ENCODE results near the gene CDHR5.
"Not testable (repeated sequence)": the region's sequence is repeated elsewhere in the genome, so short reads cannot be mapped to it uniquely, and the experiment has no call there.

CDHR5 gene, protein sequence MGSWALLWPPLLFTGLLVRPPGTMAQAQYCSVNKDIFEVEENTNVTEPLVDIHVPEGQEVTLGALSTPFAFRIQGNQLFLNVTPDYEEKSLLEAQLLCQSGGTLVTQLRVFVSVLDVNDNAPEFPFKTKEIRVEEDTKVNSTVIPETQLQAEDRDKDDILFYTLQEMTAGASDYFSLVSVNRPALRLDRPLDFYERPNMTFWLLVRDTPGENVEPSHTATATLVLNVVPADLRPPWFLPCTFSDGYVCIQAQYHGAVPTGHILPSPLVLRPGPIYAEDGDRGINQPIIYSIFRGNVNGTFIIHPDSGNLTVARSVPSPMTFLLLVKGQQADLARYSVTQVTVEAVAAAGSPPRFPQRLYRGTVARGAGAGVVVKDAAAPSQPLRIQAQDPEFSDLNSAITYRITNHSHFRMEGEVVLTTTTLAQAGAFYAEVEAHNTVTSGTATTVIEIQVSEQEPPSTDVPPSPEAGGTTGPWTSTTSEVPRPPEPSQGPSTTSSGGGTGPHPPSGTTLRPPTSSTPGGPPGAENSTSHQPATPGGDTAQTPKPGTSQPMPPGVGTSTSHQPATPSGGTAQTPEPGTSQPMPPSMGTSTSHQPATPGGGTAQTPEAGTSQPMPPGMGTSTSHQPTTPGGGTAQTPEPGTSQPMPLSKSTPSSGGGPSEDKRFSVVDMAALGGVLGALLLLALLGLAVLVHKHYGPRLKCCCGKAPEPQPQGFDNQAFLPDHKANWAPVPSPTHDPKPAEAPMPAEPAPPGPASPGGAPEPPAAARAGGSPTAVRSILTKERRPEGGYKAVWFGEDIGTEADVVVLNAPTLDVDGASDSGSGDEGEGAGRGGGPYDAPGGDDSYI

DNA sequence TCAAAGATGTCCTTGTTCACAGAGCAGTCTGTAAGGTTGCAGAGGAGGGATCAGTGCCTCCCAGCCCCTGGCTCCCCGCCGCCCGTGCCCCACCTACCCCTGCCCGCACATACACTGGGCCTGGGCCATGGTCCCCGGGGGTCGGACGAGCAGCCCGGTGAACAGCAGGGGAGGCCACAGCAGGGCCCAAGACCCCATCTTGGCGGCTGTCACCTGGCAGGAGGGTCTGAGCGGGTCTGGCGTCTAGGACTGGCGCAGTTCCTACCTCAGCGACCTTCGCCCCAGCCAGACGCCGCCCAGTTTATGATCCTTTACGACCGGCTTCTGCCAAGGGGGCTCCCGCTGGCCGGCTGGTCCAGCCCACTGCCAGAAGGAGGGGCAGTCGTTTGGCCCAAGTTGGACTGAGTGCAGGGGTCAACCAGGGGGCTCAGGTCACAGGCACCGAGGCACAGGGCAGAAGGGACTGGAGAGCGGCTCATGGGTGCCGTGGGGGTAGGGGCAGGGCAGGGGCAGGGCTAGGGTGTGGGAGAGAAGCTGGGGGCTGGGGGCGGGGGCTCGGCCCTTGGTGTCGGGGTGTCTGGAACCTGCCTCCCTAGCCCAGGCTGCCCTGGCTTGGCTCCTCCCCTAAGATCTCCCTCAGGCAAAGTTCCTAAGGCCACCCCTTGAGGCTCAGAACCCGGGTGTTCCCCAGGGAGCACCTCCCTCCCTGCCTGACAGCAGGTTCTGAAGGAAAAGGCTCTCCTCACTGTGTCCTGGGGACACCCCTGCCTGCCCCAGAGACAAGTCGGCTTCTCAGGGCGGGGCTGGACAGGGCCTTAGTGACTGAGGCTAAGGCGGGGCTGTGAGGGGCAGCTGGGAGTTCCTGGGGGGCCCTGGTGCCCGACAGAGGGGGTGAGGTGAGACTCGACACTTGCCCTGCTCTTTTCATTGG, at the start of gene CDHR5:
CDHR5 (minus strand) TSS at position 251 of the 931 bp plus-strand sequence; CDS start at position 198, 53 bp downstream.
- no peak for DNase-seq (ENCODE audit: low read depth)

DNA sequence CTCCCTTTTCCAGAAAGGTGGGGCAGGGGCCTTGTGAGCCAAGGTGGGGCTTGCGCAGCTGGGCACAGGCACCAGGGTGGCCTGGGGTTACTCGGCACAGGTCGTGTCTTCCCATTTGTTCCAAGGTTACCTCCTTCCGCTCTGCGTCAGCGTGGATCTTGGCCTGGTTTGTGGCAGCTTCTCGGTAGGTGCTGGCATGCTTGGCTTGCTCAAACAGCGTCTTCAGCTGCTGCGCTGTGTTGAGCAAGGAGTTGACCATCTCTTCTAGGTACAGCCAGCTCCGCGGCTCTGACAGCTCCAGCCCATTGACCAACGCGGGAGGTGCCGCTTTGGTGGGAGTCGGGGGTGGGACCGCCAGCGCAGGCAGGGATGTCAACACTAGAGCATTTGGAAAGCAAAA, 49.7 kb upstream of the CDHR5 start:
- DNase-seq (ENCODE audit: low read depth): no peak

DNA sequence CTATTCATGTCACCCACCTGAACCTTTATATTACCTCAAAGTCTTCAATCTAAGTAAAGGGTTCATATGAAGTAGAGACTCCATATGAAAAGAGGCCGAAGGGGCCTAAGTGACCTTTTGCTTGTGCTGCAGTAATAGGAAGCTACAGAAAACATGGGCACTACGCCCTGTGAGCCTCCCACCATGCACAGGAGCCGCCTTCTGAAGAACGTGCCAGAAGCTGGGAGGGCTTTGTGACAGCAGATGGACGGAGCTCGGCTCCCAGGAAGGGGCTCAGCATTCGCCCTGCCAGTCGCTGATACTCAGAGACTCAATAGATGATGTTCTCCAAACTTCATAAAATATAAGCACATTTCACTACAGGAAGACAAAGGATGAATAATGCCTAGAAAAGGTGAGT, 49.1 kb upstream of the CDHR5 start:
- DNase-seq (ENCODE audit: low read depth): no peak

DNA sequence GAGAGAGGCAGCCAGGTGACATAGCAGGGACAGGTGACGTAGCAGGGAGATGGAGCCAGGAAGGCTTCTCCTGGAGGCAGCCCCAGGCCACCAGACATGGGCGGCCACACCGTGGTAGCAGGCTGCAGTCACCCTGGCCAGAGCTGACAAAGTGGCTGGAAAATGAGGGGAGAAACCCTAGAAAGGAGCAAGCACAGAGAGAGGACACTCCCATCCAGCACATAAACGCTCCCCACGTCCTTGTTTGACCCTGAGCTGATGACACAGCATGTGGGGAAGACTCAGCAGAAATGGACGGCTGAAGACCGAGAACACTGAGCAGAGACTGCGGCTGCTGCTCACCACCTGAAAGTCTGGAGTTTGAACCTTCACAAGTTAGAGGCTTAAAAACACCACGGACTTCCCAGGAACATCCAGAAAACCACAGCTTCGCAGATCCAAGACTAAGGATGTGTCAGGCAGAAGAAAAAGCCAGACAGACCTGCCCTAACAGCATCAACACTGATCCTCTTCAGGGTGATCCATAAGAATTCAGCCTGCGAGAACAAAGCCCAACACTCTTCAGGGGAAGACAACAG, 41.0 kb upstream of the CDHR5 start:
- peak; percentile 55 for DNase-seq (ENCODE audit: low read depth)

DNA sequence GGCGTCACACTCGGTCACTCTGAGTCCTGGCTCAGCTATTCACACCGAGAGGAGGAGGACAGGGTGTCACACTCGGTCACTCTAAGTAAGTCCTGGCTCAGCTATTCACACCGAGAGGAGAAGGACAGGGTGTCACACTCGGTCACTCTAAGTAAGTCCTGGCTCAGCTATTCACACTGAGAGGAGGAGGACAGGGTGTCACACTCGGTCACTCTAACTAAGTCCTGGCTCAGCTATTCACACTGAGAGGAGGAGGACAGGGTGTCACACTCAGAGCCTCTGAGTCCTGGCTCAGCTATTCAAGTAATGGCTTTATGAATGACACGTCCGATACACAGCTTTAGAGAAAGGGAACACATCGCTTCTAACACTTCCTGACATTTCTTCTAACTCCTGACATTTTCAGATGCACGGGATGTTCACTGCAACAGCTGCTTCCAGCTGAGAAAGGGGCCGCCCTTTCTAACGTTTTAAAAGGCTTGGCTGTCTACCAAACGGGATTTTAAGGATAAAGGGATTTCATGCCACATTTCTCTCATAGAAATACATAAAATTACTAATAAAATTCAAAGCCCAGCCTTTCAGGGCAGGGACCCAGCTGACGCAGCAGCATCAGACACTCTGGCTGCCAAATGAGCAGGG, 40.4 kb upstream of the CDHR5 start:
- no peak for DNase-seq (ENCODE audit: low read depth)

DNA sequence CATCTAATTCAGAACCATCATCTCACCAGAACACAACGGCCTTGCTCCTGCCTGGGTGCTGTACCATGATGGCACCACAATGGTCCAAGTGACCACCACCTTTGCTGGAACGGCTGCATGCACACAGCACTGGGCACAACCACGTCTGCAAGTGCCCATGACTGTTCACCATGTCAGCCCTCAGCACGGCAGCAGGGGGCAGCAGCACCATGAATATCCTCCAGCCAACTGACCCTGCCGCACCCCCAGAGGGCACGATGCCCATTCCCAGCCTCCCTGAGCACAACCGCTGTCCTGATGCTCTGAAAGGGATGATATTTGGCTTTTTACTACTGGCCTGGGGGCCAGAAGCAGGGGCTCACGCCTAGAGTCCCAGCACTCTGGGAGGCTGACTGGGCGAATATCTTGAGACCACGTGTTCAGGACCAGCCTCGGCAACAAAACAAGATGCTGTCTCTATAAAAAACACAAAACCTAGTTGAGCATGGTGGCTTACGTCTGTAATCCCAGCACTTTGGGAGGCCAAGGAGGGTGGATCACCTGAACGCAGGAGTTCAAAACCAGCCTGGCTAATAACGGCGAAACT, 38.0 kb upstream of the CDHR5 start:
- DNase-seq (ENCODE audit: low read depth): no peak

DNA sequence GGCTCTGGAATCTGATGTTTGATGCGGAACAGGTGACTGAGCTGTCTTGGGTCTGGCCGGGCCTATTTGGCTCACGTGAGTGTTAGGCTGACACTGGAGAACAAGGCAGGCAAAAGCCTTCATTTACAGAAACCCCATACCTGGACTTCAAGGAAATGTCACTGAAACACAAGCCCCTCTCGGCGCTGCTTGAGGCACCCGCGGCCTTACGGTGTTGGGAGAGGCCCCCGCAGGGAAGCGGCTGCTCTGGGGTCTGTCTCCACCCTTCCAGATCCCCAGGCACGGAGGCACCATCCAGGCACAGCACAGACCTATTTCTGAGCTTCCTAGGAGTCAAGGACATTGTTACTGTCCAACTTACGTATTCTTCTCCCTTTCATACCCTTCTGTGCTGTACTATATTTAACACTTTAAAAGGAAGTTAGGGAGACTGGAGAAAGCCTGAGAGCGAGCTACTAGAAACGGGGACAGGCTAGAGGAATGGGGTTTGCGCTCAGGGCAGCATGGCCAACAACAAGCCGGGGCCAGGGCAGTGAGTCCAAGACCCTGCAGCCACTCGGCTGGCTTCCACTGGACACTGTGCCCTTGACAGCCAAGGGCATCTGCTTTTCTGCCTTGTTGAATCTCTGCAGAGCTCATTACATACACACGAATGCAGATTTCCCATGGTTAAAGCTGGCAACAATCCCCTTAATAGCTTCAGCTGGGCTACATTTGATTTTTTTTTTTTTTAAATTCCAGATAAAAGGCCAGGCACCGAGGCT, 36.1 kb upstream of the CDHR5 start:
- no peak for DNase-seq (ENCODE audit: low read depth)

DNA sequence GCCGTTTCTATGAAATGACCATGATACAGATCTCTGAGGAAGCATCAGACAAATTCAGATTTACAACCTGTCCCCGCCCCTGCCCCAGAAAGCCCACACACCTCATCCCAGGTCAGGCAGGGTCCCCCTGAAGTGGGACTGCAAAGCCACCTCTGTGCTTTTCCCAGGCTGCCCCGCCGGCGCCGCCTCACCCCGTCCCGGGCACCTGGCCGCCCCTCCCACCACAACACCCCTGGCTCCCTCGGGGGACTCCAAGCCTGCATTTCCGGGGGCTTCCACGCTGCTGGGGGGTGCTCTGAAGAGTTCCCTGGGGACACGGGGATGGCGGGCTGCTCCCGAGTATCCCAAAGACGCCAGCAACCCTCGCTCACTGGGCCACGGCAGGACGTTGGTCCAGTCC, 35.5 kb upstream of the CDHR5 start:
- DNase-seq (ENCODE audit: low read depth): no peak

DNA sequence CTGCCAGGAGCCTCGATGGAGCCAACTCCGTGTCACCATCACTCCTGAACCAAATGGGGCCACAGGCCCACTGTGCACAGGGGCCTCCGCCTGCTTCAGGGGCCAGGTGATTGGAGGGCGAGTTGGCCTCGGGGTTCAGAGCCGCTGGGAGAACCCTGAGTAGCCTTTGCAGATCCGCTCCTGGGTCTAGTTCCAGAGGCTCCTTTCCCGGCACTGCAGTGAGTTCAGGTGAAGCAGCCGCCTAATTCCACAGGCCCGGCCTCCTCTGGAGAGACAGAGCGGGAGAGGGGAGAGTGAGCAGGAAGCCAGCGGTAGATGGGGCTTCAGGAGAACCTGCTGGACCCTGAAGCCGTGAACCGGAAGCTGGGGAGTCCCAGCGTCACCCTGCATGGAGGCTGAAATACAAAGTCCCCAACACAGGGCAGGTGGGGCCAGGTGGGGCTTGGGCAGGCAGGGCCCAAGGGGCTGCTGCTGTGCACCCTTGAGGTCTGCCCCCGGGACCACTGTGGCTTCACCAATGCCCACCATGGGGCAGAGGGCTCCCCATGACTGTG, 34.9 kb upstream of the CDHR5 start:
- no peak for DNase-seq (ENCODE audit: low read depth)

DNA sequence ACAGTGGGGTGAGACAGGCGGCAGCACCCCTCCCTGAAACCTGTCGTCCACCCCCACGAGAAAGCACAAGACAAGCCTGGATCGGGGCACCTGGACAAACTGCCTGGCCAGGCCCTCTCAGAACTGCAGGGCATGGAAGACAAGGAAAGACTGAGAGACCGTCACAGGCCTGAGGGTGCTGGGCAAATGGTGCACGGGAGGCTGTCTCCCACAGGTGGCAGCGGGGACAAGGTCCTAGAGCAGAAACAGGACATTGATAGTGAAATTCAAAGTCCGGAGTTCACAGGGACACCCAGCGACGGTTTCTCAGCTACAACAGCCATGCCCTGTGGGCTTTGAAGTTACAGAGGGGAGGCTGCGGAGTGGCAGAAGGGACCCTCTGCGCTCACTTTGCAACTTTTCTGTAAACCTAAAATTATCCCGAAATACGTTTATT, 33.0 kb upstream of the CDHR5 start:
- no peak for DNase-seq (ENCODE audit: low read depth)

DNA sequence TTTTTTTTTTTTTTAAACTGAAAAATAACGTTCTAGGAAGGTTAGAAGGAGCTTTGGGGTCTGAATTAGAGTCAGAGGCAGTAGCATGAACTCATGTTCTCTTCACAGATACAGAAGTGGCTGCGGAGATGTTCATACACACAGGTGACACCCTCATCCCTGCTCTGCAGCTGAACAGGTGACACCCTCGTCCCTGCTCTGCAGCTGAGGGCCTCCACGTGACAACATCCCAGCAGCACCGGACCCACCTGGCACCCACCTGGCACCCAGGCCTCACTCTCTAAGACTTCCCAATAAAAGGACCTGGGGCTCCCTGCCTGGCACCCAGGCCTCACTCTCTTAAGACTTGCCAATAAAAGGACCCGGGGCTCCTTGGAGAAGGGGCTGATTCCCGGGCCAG, 32.1 kb upstream of the CDHR5 start:
- DNase-seq (ENCODE audit: low read depth): no peak

DNA sequence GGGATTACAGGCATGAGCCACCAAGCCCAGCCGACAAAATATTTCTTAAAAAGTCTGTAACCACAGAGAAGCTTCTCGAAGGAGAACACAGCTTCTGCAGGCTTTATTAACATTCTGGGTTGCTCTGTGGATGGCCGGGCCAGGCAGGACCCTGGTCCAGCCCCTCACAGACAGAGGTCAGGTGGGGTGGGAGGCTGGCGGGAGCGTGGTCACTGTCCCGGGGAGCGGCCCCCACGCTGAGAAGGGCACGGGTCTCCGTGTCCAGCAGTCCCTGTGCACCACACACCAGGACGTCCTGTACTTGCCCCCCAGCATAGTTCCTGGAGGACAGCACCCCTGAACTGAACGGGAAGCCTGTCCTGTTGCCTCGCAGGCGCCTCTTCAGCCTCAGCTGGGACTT, 31.7 kb upstream of the CDHR5 start:
- DNase-seq (ENCODE audit: low read depth): no peak

DNA sequence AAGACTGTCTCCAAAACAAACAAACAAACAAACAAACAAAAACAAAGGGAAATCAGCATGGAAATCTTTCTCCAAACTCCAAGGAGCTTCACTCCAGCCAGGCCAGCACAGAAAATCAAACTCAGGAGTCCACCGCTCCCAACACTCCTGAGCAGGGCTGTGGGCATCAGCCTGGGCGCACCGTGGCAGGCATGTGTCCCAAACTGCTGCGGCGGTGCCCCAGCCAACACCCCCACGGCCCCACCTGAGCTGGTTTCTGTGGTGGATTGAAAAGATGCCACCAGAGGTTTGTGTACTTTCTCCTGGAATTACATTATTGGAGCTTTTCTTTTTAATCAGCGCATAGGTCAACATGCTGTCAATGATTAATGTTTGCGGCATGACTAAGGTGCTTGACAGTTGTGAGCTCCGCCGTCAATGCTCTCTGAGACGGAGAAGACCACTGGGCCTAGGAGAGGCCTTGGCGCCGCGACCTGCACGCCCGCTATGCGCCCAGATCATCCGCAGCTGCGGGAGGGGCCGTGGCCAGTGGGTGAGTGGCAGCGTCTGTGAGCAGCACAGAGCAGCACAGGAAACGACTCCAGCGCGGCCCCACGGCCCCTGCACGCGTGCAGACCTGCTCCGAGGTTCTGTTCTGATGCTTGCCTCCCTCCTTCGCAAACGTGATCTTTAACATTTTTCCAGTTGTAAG, 30.4 kb upstream of the CDHR5 start:
- no peak for DNase-seq (ENCODE audit: low read depth)

DNA sequence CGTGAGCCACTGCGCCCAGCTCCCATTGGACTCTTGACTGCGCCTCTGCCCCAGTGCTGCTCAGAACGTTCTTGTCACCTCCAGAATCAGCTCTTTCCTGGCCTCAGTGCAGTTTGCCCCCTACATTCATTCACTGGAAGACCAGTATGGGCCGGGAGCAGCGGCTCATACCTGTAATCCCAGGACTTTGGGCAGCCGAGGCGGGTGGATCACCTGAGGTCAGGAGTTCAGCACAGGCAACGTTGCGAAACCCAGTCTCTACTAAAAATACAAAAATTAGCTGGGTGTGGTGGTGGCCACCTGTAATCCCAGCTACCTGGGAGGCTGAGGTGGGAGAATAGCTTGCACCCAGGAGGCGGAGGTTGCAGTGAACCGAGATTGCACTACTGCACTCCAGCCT, 29.7 kb upstream of the CDHR5 start:
- DNase-seq (ENCODE audit: low read depth): not testable (repeated sequence)

DNA sequence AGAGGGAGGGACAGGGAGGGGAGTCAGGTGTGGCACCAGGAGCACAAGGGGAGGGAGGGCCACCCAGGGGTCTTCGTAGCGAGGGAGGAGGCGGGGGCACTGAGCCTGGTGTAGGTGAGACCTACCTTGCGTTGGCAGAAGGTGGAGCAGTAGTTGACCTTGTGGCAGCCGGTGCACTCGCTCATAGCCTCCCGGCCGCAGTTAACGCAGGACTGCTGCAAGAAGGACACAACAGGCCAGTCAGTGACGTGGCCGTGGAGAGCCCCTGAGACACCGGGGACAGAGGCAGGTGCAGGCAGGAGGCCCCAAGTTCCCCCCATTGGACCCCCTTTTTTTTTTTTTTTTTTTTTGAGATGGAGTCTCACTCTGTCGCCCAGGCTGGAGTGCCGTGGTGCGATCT, 29.1 kb upstream of the CDHR5 start:
- no peak for DNase-seq (ENCODE audit: low read depth)

DNA sequence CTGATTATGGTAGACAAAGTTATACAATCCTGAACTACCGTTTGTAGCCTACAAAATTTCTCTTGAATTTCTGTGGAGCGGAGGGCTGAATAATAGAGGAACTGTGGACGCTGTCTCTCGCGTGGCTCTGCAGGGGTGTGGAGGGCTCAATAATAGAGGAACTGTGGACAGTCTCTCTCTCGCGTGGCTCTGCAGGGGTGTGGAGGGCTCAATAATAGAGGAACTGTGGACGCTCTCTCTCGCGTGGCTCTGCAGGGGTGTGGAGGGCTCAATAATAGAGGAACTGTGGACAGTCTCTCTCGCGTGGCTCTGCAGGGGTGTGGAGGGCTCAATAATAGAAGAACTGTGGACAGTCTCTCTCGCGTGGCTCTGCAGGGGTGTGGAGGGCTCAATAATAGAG, 28.4 kb upstream of the CDHR5 start:
- not testable (repeated sequence) for DNase-seq (ENCODE audit: low read depth)

DNA sequence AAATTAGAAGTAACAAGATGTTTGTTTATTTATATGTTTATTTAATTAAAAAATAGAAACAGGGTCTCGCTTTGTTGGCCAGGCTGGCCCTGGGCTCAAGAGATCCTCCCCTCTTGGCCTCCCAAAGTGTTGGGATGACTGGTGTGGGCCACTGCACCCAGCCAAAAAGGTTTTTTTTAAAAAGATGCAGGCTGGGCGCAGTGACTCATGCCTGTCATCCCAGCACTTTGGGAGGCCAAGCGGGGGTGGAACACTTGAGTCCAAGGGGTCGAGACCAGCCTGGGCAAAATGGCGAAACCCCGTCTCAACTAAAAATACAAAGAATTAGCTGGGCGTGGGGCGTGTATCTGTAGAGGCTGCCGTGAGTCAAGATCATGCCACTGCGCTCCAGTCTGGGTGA, 25.7 kb upstream of the CDHR5 start:
- no peak for DNase-seq (ENCODE audit: low read depth)

DNA sequence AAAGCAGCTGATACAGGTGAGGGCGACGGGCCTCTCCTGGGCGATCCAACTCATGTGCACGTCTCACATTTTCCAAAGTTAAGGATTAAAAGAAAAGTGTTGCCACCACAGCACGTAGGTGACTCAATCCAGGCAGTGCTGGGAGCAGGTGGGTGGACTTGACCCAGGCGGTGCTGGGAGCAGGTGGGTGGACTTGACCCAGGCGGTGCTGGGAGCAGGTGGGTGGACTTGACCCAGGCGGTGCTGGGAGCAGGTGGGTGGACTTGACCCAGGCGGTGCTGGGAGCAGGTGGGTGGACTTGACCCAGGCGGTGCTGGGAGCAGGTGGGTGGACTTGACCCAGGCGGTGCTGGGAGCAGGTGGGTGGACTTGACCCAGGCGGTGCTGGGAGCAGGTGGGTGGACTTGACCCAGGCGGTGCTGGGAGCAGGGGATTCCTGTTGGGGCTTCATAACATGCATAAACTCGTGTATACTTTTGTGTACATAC, 23.0 kb upstream of the CDHR5 start:
- DNase-seq (ENCODE audit: low read depth): not testable (repeated sequence)

DNA sequence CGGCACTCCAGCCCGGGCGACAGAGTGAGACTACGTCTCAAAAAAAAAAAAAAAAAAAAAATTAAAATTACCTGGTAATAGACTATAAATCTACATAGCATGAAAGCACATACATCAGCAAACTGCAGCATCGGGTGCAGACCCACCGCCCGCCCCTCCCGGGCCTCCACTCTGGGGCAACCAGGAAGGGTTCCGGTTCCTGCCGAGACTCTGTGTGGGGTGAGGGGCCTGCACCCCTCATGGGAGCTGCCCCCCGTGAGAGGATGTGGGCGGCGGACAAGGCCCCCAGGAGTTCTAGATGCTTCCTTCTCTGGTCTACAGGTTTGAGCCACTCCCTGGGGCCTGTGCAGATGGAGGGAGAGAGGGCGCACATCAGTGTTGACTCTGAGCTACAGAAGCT, 21.5 kb upstream of the CDHR5 start:
- DNase-seq (ENCODE audit: low read depth): no peak
